Measurements from ENCODE around the gene IPCEF1. TPM values are rescaled to one million over a fixed set of nuclear protein-coding genes. Genes with fewer than 3 reads are reported as not detected.

Gene IPCEF1
- total and polyA plus RNA-seq, 2 donors (not counting 3 experiments of a cell fraction or from before 2014, with no cell fraction given), result 0.01 to 0.51 TPM

DNA sequence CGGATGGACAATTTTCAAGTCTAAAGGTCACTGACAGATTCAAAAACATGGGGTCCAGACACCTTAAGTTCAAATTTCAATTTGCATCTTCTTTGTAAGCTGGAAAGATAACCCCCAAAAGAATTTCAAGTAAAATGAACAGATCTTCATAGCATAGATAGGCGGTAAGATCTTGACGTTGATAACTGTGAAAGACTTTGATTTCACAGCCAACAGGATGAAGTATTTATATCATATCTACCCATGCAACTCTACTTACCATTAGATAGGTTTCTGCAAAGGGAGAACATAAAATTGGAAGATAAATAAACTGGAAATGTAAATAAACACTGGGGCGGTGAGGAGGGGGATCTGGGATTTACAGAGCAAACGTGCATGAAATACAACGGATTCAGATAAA, 137.8 kb downstream of the IPCEF1 start:
- intact Hi-C loops (cut with micrococcal nuclease), result no loop called here

GRCh38 chr6:154218301-154218700, 138.3 kb downstream of the IPCEF1 start:
- Histone ChIP-seq H3K36me3 (ENCODE audit: control insufficient read depth in 2 of 2, extremely low read depth in 1 of 2, insufficient read depth in 2 of 2, low read length in 2 of 2) (no peaks in the 10 kb centered on the region), H3K27ac (ENCODE audit: insufficient read depth, low read depth, low read length) (no peak overlapping the region), H3K27me3 (ENCODE audit: control insufficient read depth in 2 of 2, insufficient read depth in 2 of 2, low read length in 2 of 2) (peaks cover 0 to 2% of the 10 kb centered on the region in 2 experiments), H2AFZ (ENCODE audit: low read depth, low read length) (no peak overlapping the region), H3K4me3 (replicated peaks in 1 of 3; ENCODE audit: insufficient read depth in 1 of 3, low read depth in 1 of 3, low read length in 3 of 3) (no peak overlapping the region), H3K9me1 (replicated peaks; ENCODE audit: control insufficient read depth, extremely low read depth, insufficient read depth, low read length) (no peaks in the 10 kb centered on the region), H3K9ac (replicated peaks; ENCODE audit: extremely low read depth, insufficient read depth, low read length) (no peak overlapping the region), H3K4me2 (ENCODE audit: insufficient read depth, low read length) (no peak overlapping the region), H3K9me3 (replicated peaks; ENCODE audit: control insufficient read depth, insufficient read depth, low read length) (no peaks in the 10 kb centered on the region), H3K4me1 (ENCODE audit: control insufficient read depth, extremely low read depth, insufficient read depth, low read length) (no peaks in the 10 kb centered on the region), H3K79me2 (ENCODE audit: control insufficient read depth, insufficient read depth, low read length) (no peaks in the 10 kb centered on the region), H4K20me1 (replicated peaks; ENCODE audit: control insufficient read depth, extremely low read depth, insufficient read depth, low read length) (no peaks in the 10 kb centered on the region)
- FAIRE-seq (no peak), DNase-seq (ENCODE audit: low read depth, low spot score) (no peak)
- ChIA-PET POLR2A (no interaction called here), CTCF (no interaction called here)
- no TSS peak for BruUV-seq (replicated peaks)
- intact Hi-C loops (cut with micrococcal nuclease) (no loop called here), dilution Hi-C loops (cut with MboI; ENCODE audit: extremely low pct_ligation_motif_present, low sequenced_read_pairs) (no loop called here)
- TF ChIP-seq MAX (IDR thresholded peaks at IDR 0.05; ENCODE audit: insufficient read depth, insufficient read length) (no peak), POLR2AphosphoS5 (IDR thresholded peaks at IDR 0.05; ENCODE audit: insufficient read depth, low read depth, low read length) (no peak), MYC (IDR thresholded peaks at IDR 0.05; ENCODE audit: low read depth, low read length) (no peak), EZH2 (IDR thresholded peaks at IDR 0.05; ENCODE audit: borderline replicate concordance, low read depth, low read length, severe bottlenecking) (no peak), JUN (IDR thresholded peaks at IDR 0.05; ENCODE audit: borderline replicate concordance, insufficient read depth, insufficient read length, low read depth) (no peak), GATA2 (IDR thresholded peaks at IDR 0.05; ENCODE audit: insufficient read depth, insufficient read length, low read depth, low read length) (no peak)

More for the DNA sequence above, 137.8 kb downstream of the IPCEF1 start:
- H3K27ac ChIP-seq (ENCODE audit: insufficient read depth, low read depth, low read length), result no peak overlapping the region
- no peaks in the 10 kb centered on the region for H3K36me3 ChIP-seq (ENCODE audit: control insufficient read depth in 2 of 2, extremely low read depth in 1 of 2, insufficient read depth in 2 of 2, low read length in 2 of 2)
- H3K9me1 ChIP-seq (replicated peaks; ENCODE audit: control insufficient read depth, extremely low read depth, insufficient read depth, low read length), result no peaks in the 10 kb centered on the region
- POLR2A ChIA-PET, result no interaction called here
- H3K4me2 ChIP-seq (ENCODE audit: insufficient read depth, low read length), result no peak overlapping the region
- no peak overlapping the region for H2AFZ ChIP-seq (ENCODE audit: low read depth, low read length)
- H3K4me3 ChIP-seq (replicated peaks in 1 of 3; ENCODE audit: insufficient read depth in 1 of 3, low read depth in 1 of 3, low read length in 3 of 3), result no peak overlapping the region
- no peaks in the 10 kb centered on the region for H3K4me1 ChIP-seq (ENCODE audit: control insufficient read depth, extremely low read depth, insufficient read depth, low read length)
- no peaks in the 10 kb centered on the region for H3K9me3 ChIP-seq (replicated peaks; ENCODE audit: control insufficient read depth, insufficient read depth, low read length)
- BruUV-seq (replicated peaks), result no TSS peak
- peaks cover 0 to 3% of the 10 kb centered on the region in 2 experiments for H3K27me3 ChIP-seq (ENCODE audit: control insufficient read depth in 2 of 2, insufficient read depth in 2 of 2, low read length in 2 of 2)
- FAIRE-seq (no peak), DNase-seq (ENCODE audit: low read depth, low spot score) (no peak)
- no peaks in the 10 kb centered on the region for H3K79me2 ChIP-seq (ENCODE audit: control insufficient read depth, insufficient read depth, low read length)
- no peak overlapping the region for H3K9ac ChIP-seq (replicated peaks; ENCODE audit: extremely low read depth, insufficient read depth, low read length)
- H4K20me1 ChIP-seq (replicated peaks; ENCODE audit: control insufficient read depth, extremely low read depth, insufficient read depth, low read length), result no peaks in the 10 kb centered on the region
- TF ChIP-seq MAX (IDR thresholded peaks at IDR 0.05; ENCODE audit: insufficient read depth, insufficient read length), result no peak
- no peak for TF ChIP-seq EZH2 (IDR thresholded peaks at IDR 0.05; ENCODE audit: borderline replicate concordance, low read depth, low read length, severe bottlenecking)
- TF ChIP-seq POLR2AphosphoS5 (IDR thresholded peaks at IDR 0.05; ENCODE audit: insufficient read depth, low read depth, low read length), result no peak
- no peak for TF ChIP-seq FOS (IDR thresholded peaks at IDR 0.05; ENCODE audit: borderline replicate concordance, insufficient read depth, low read length)
- no peak for TF ChIP-seq JUN (IDR thresholded peaks at IDR 0.05; ENCODE audit: borderline replicate concordance, insufficient read depth, insufficient read length, low read depth)
- no peak for TF ChIP-seq MYC (IDR thresholded peaks at IDR 0.05; ENCODE audit: low read depth, low read length)
- no peak for TF ChIP-seq GATA2 (IDR thresholded peaks at IDR 0.05; ENCODE audit: insufficient read depth, insufficient read length, low read depth, low read length)
- dilution Hi-C loops (cut with MboI; ENCODE audit: extremely low pct_ligation_motif_present, low sequenced_read_pairs), result no loop called here
- CTCF ChIA-PET, result no interaction called here
